HEK293 (cell line): ENCODE measurements around the gene GRM2.

Experiments
- CTCF ChIA-PET: fragments of 350-600 bp; formaldehyde crosslinking; extraction: SDS; loops from one replicate; lab custom pipeline; 2021; ENCODE audit warnings: antibody characterized with exemption; lab: Yijun Ruan, JAX
- POLR2A ChIA-PET: fragments of 300-600 bp; formaldehyde crosslinking; extraction: SDS; loops from one replicate; lab custom pipeline; 2020; ENCODE audit warnings: antibody characterized with exemption, inconsistent platforms; lab: Yijun Ruan, JAX
- H3K27ac ChIP-seq: fragments of 200-500 bp; sonication (Bioruptor generic); 2 replicates; pipeline ENCODE4 v1.5.1; 2014; ENCODE audit warnings: low read depth, low read length, control low read depth, inconsistent platforms; ENCODE audit errors: extremely low read depth
- H3K36me3 ChIP-seq, 2 experiments: fragments of 200-500 bp in 1 of 2; sonication (Bioruptor generic) in 1 of 2; 1 replicate in 1 of 2; 2 replicates in 1 of 2; pipeline ENCODE4 v1.5.1; 2014 to 2017; ENCODE audit warnings: inconsistent platforms in 2 of 2, low read length in 2 of 2; ENCODE audit not compliant: control insufficient read depth in 2 of 2, insufficient read depth in 1 of 2
- H3K4me1 ChIP-seq: fragments of 200-500 bp; sonication (Bioruptor generic); 2 replicates; pipeline ENCODE4 v1.5.1; 2014; ENCODE audit warnings: mild to moderate bottlenecking, low read length, inconsistent platforms; ENCODE audit not compliant: control insufficient read depth, insufficient read depth
- H3K4me3 ChIP-seq: 2 replicates; pipeline ENCODE4 v1.5.1; 2011; ENCODE audit warnings: low read depth, mild to moderate bottlenecking, control low read depth, low read length, moderate library complexity
- H3K9me3 ChIP-seq: fragments of 200-500 bp; sonication (Bioruptor generic); 2 replicates; pipeline ENCODE4 v1.5.1; 2014; ENCODE audit warnings: low read depth, low read length, inconsistent platforms; ENCODE audit not compliant: control insufficient read depth, insufficient read depth
- ATF2 ChIP-seq: fragments of 450-650 bp; formaldehyde crosslinking; IDR thresholded peaks from 2 replicates; pipeline ENCODE4 v1.5.1; 2016; ENCODE audit warnings: missing biosample characterization, missing genetic modification characterization, low read depth
- CTCF ChIP-seq: fragments of 450-650 bp; formaldehyde crosslinking; IDR thresholded peaks from 2 replicates; pipeline ENCODE4 v1.5.1; 2016; ENCODE audit warnings: missing biosample characterization, missing genetic modification characterization
- IKZF3 ChIP-seq: fragments of 450-650 bp; IDR thresholded peaks from 2 replicates; pipeline ENCODE4 v1.5.0; 2018; ENCODE audit warnings: missing biosample characterization, mild to moderate bottlenecking, missing genetic modification characterization, moderate library complexity
- KLF9 ChIP-seq: fragments of 450-650 bp; formaldehyde crosslinking; IDR thresholded peaks from 2 replicates; pipeline ENCODE4 v1.5.1; 2016; ENCODE audit warnings: missing biosample characterization, missing genetic modification characterization, low read depth
- MYNN ChIP-seq: fragments of 450-650 bp; formaldehyde crosslinking; IDR thresholded peaks from 2 replicates; pipeline ENCODE4 v1.5.1; 2016; ENCODE audit warnings: missing biosample characterization, missing genetic modification characterization, borderline replicate concordance
- ZBTB17 ChIP-seq: fragments of 450-650 bp; formaldehyde crosslinking; IDR thresholded peaks from 2 replicates; pipeline ENCODE4 v1.5.1; 2016; ENCODE audit warnings: missing biosample characterization, missing genetic modification characterization
- ZNF16 ChIP-seq: fragments of 450-650 bp; formaldehyde crosslinking; IDR thresholded peaks from 2 replicates; pipeline ENCODE4 v1.5.1; 2016; ENCODE audit warnings: low read depth, missing biosample characterization, missing genetic modification characterization
- ZNF211 ChIP-seq: fragments of 450-650 bp; formaldehyde crosslinking; IDR thresholded peaks from 2 replicates; pipeline ENCODE4 v1.5.1; 2016; ENCODE audit warnings: low read depth, missing biosample characterization, missing genetic modification characterization
- ZNF37A ChIP-seq: fragments of 450-650 bp; IDR thresholded peaks from 2 replicates; pipeline ENCODE4 v1.5.1; 2018; ENCODE audit warnings: missing biosample characterization, missing genetic modification characterization
- ZNF404 ChIP-seq: fragments of 450-650 bp; formaldehyde crosslinking; IDR thresholded peaks from 2 replicates; pipeline ENCODE4 v1.5.1; 2017; ENCODE audit warnings: missing biosample characterization, missing genetic modification characterization
- ZNF488 ChIP-seq: fragments of 450-650 bp; formaldehyde crosslinking; IDR thresholded peaks from 2 replicates; pipeline ENCODE4 v1.5.1; 2016; ENCODE audit warnings: missing biosample characterization, missing genetic modification characterization
- ZNF561 ChIP-seq: fragments of 450-650 bp; IDR thresholded peaks from 2 replicates; pipeline ENCODE4 v1.5.1; 2018; ENCODE audit warnings: missing biosample characterization, missing genetic modification characterization, borderline replicate concordance
- ZNF645 ChIP-seq: fragments of 450-650 bp; formaldehyde crosslinking; IDR thresholded peaks from 2 replicates; pipeline ENCODE4; 2016; ENCODE audit warnings: missing biosample characterization, missing genetic modification characterization
- ZNF654 ChIP-seq: fragments of 450-650 bp; formaldehyde crosslinking; IDR thresholded peaks from 2 replicates; pipeline ENCODE4 v1.5.1; 2016; ENCODE audit warnings: low read depth, missing biosample characterization, missing genetic modification characterization
- ZNF747 ChIP-seq: fragments of 450-650 bp; formaldehyde crosslinking; IDR thresholded peaks from 2 replicates; pipeline ENCODE4 v1.5.1; 2016; ENCODE audit warnings: missing biosample characterization, missing genetic modification characterization

Gene GRM2

GRCh38 chr3:51717947-51718346 lies 11.1 kb downstream of the GRM2 start:
- no peak overlapping the region for H3K27ac ChIP-seq
- no peak for TF ChIP-seq ZNF488 (tag by site-specific recombination)
- TF ChIP-seq, all 188 proteins: peak for 0
- Histone ChIP-seq H3K4me3 (no peak overlapping the region), H3K36me3 (no peaks in the 10 kb centered on the region), H3K9me3 (no peaks in the 10 kb centered on the region), H3K4me1 (no peaks in the 10 kb centered on the region)
- ChIA-PET CTCF (no interaction called here), POLR2A (no interaction called here)

- Histone ChIP-seq H3K4me3 (no peak overlapping the region), H3K27ac (no peak overlapping the region), H3K4me1 (no peaks in the 10 kb centered on the region), H3K9me3 (no peaks in the 10 kb centered on the region), H3K36me3 (no peaks in the 10 kb centered on the region)
- POLR2A ChIA-PET, result interaction anchor here (0.5 kb wide), 1 partner anchor 693 kb away, joined by 3 read pairs; no protein-coding TSS in a partner anchor
- CTCF ChIA-PET, result interaction anchor here (0.6 to 1.3 kb wide), 23 partner anchors 8 to 1102 kb away, joined by 3 to 8 read pairs (median 4); partner anchors contain the start of genes GRM2 and MAPKAPK3
- TF ChIP-seq ZNF211 (tag by site-specific recombination), result no peak
- TF ChIP-seq ZBTB17 (tag by site-specific recombination), result peak; percentile 47; the same call in 1 of the 2 replicates
- TF ChIP-seq MYNN, result no peak
- no peak for TF ChIP-seq ZNF16 (tag by site-specific recombination)
- no peak for TF ChIP-seq ATF2
- no peak for TF ChIP-seq ZNF645 (tag by site-specific recombination)
- peak; percentile 56 for TF ChIP-seq ZNF654 (tag by site-specific recombination)
- no peak for TF ChIP-seq ZNF37A (tag by site-specific recombination)
- TF ChIP-seq ZNF747 (tag by site-specific recombination), result no peak
- peak; percentile 86 for TF ChIP-seq CTCF
- TF ChIP-seq IKZF3, result no peak
- no peak for TF ChIP-seq KLF9 (tag by site-specific recombination)
- TF ChIP-seq ZNF404 (tag by site-specific recombination), result no peak
- TF ChIP-seq ZNF561, result no peak
Measured at GRCh38 chr3:51718547-51719409, 11.9 kb downstream of the GRM2 start.
